OCI-LY7 (cell line): ENCODE data around the gene NSUN4.

Experiments
- EZH2phosphoT487 ChIP-seq: fragments of 200-600 bp; sonication (generic); IDR thresholded peaks from 2 replicates; pipeline ENCODE4 v1.6.1; 2018; ENCODE audit warnings: low read depth, borderline replicate concordance, mild to moderate bottlenecking, mixed run types, antibody characterized with exemption, low read length, moderate library complexity, mixed read lengths
- TF ChIP-seq, protein P1 (sequence below): fragments of 200-600 bp; sonication (generic); conservative IDR thresholded peaks from 2 replicates; pipeline ENCODE4 v1.5.1; 2014; ENCODE audit warnings: mild to moderate bottlenecking, antibody characterized with exemption, low read length, moderate library complexity, mixed read lengths

DNA sequence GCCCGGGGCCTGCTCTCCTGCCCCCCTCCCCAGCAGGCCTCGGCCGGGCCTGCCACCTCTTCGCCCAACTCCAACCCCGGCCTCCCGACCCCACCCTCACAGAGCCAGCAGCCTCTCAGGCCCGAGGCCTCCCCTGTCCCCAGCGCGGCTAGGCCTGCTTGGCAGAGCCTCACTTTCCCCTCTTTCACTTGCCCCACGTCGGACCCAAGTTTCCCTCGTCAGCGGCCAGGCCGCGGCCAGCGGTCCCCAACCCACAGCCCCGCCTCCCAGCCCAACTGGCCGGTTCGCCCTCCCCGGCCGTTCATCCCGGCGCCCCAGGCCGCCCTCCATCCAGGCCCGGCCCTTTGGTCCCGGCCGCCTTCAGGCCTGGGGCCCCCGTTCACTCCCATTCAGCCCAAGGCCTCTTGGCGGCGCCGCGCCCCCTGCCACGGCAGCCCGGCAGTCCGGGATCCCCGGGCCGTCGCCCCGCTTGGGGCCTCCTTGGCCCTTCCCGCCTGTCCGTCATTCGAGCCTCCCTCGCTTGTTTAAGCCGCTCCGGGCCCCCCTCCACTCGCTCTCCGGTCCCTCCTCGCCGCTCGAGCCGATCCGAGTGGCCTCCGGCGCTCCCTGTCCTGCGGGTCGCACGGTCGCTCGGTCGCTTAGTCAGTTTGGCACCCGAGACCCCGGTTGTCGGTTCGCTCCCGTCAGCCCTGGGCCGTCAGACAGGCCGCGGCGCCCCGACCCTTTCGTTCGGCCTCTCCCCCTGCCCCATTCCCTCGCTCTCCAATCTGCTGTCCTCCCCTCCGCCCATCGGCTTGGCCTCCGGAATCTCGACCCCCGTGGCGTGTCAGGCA lies 38.6 kb upstream of the NSUN4 start:
- TF ChIP-seq, protein P1, sequence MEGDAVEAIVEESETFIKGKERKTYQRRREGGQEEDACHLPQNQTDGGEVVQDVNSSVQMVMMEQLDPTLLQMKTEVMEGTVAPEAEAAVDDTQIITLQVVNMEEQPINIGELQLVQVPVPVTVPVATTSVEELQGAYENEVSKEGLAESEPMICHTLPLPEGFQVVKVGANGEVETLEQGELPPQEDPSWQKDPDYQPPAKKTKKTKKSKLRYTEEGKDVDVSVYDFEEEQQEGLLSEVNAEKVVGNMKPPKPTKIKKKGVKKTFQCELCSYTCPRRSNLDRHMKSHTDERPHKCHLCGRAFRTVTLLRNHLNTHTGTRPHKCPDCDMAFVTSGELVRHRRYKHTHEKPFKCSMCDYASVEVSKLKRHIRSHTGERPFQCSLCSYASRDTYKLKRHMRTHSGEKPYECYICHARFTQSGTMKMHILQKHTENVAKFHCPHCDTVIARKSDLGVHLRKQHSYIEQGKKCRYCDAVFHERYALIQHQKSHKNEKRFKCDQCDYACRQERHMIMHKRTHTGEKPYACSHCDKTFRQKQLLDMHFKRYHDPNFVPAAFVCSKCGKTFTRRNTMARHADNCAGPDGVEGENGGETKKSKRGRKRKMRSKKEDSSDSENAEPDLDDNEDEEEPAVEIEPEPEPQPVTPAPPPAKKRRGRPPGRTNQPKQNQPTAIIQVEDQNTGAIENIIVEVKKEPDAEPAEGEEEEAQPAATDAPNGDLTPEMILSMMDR = peak; percentile 69
- no peak for TF ChIP-seq EZH2phosphoT487
